ENCODE data around the gene LIMA1. TPM values are rescaled to one million over a fixed set of nuclear protein-coding genes. Genes with fewer than 3 reads are reported as not detected.

Gene LIMA1
- total and polyA plus RNA-seq, 2 experiments from 2014 or later: 8.9 to 12.6 TPM

- no peak for TF ChIP-seq CTCF (IDR thresholded peaks at IDR 0.05; ENCODE audit: low read depth, low read length)
- Histone ChIP-seq H3K36me3 (peaks cover 12% of the 10 kb centered on the region), H3K4me1 (ENCODE audit: low read depth) (peaks cover 11% of the 10 kb centered on the region), H3K27me3 (no peaks in the 10 kb centered on the region), H3K9me3 (ENCODE audit: low read depth) (no peaks in the 10 kb centered on the region), H3K4me3 (no peak overlapping the region), H3K27ac (peak overlapping the region; percentile 76)
- DNase-seq (ENCODE audit: low read depth in 1 of 2, low spot score in 1 of 2): no peak
Observed at GRCh38 chr12:50182461-50182860, 100.9 kb downstream of the LIMA1 start.

- Histone ChIP-seq H3K27me3 (no peaks in the 10 kb centered on the region), H3K4me1 (ENCODE audit: low read depth) (peaks cover 11% of the 10 kb centered on the region), H3K36me3 (peaks cover 14% of the 10 kb centered on the region), H3K27ac (peak overlapping the region; percentile 76), H3K9me3 (ENCODE audit: low read depth) (no peaks in the 10 kb centered on the region), H3K4me3 (no peak overlapping the region)
- TF ChIP-seq CTCF (IDR thresholded peaks at IDR 0.05; ENCODE audit: low read depth, low read length): no peak
- no peak for DNase-seq (ENCODE audit: low read depth in 1 of 2, low spot score in 1 of 2)
Observed at GRCh38 chr12:50181691-50182090, 101.6 kb downstream of the LIMA1 start.

- Histone ChIP-seq H3K4me3 (no peak overlapping the region), H3K9me3 (ENCODE audit: low read depth) (no peaks in the 10 kb centered on the region), H3K27ac (no peak overlapping the region), H3K36me3 (peaks cover 15% of the 10 kb centered on the region), H3K27me3 (no peaks in the 10 kb centered on the region), H3K4me1 (ENCODE audit: low read depth) (peaks cover 3% of the 10 kb centered on the region)
- TF ChIP-seq CTCF (IDR thresholded peaks at IDR 0.05; ENCODE audit: low read depth, low read length): no peak
- DNase-seq (ENCODE audit: low read depth in 1 of 2, low spot score in 1 of 2): no peak
Observed at GRCh38 chr12:50175716-50176026, 107.6 kb downstream of the LIMA1 start.

- H3K4me1 ChIP-seq (ENCODE audit: low read depth): peaks cover 3% of the 10 kb centered on the region
- TF ChIP-seq CTCF (IDR thresholded peaks at IDR 0.05; ENCODE audit: low read depth, low read length): peak; percentile 52
- no peak overlapping the region for H3K27ac ChIP-seq
- DNase-seq (ENCODE audit: low read depth in 1 of 2, low spot score in 1 of 2): peak; percentile 78 to 88
- no peak overlapping the region for H3K4me3 ChIP-seq
- H3K36me3 ChIP-seq: peaks cover 11% of the 10 kb centered on the region
- no peaks in the 10 kb centered on the region for H3K9me3 ChIP-seq (ENCODE audit: low read depth)
- no peaks in the 10 kb centered on the region for H3K27me3 ChIP-seq
Observed at GRCh38 chr12:50174971-50175715, 108.2 kb downstream of the LIMA1 start.

- Histone ChIP-seq H3K4me1 (ENCODE audit: low read depth) (no peaks in the 10 kb centered on the region), H3K27me3 (no peaks in the 10 kb centered on the region), H3K9me3 (ENCODE audit: low read depth) (no peaks in the 10 kb centered on the region), H3K27ac (peak within 1 kb of the TSS; percentile 94), H3K4me3 (peak within 1 kb of the TSS; percentile 47), H3K36me3 (no peaks in the 10 kb centered on the region)
- peak; percentile 98 to 99 for DNase-seq (ENCODE audit: low read depth in 1 of 2, low spot score in 1 of 2)
- peak; percentile 3 for TF ChIP-seq CTCF (IDR thresholded peaks at IDR 0.05; ENCODE audit: low read depth, low read length)
Observed at GRCh38 chr12:50167049-50167828, 116.1 kb downstream of the LIMA1 start, which contains the start of gene CERS5. Gene CERS5, minus strand, starts transcription at chr12:50167369. Its CDS starts 72 bp downstream, at chr12:50167297.
